GM21528 (cell line): ENCODE results near the gene RAP1A.
"Not testable (repeated sequence)": the region's sequence is repeated elsewhere in the genome, so short reads cannot be mapped to it uniquely, and the experiment has no call there.

Source experiments
- ATAC-seq: cut with Tn5 transposase; IDR thresholded peaks from one replicate; pipeline ENCODE4 v1.9.1; 2021; ENCODE audit warnings: mild to moderate bottlenecking, moderate library complexity; ENCODE audit not compliant: unreplicated experiment, low FRiP score

RAP1A gene

GRCh38 chr1:111660204-111661150, 40.9 kb downstream of the RAP1A start:
- ATAC-seq, result no peak

GRCh38 chr1:111664652-111665051, 45.1 kb downstream of the RAP1A start:
- no peak for ATAC-seq

GRCh38 chr1:111665497-111665896, 45.9 kb downstream of the RAP1A start:
- no peak for ATAC-seq

GRCh38 chr1:111666828-111667227, 47.2 kb downstream of the RAP1A start:
- no peak for ATAC-seq

GRCh38 chr1:111669268-111669667, 49.7 kb downstream of the RAP1A start:
- ATAC-seq, result no peak

GRCh38 chr1:111671852-111672251, 52.3 kb downstream of the RAP1A start:
- no peak for ATAC-seq

GRCh38 chr1:111672331-111672730, 52.7 kb downstream of the RAP1A start:
- no peak for ATAC-seq

GRCh38 chr1:111677604-111678003, 58.0 kb downstream of the RAP1A start:
- no peak for ATAC-seq

GRCh38 chr1:111679541-111679940, 60.0 kb downstream of the RAP1A start:
- no peak for ATAC-seq

- not testable (repeated sequence) for ATAC-seq
Observed at GRCh38 chr1:111680212-111680800, 60.7 kb downstream of the RAP1A start.

- ATAC-seq, result not testable (repeated sequence)
Observed at GRCh38 chr1:111685293-111686153, 65.9 kb downstream of the RAP1A start.

- no peak for ATAC-seq
Observed at GRCh38 chr1:111690306-111690617, 70.7 kb downstream of the RAP1A start.

- no peak for ATAC-seq
Observed at GRCh38 chr1:111691886-111692285, 72.3 kb downstream of the RAP1A start.

- ATAC-seq, result no peak
Observed at GRCh38 chr1:111695801-111696200, 76.2 kb downstream of the RAP1A start.

- no peak for ATAC-seq
Observed at GRCh38 chr1:111696330-111696729, 76.7 kb downstream of the RAP1A start.

GRCh38 chr1:111699268-111699667, 79.7 kb downstream of the RAP1A start:
- no peak for ATAC-seq

- ATAC-seq, result no peak
Observed at GRCh38 chr1:111702504-111703050, 83.0 kb downstream of the RAP1A start.

GRCh38 chr1:111704240-111704639, 84.7 kb downstream of the RAP1A start:
- ATAC-seq, result no peak

GRCh38 chr1:111704776-111705175, 85.2 kb downstream of the RAP1A start:
- ATAC-seq, result no peak

GRCh38 chr1:111705841-111706240, 86.3 kb downstream of the RAP1A start:
- no peak for ATAC-seq

GRCh38 chr1:111706921-111707320, 87.3 kb downstream of the RAP1A start:
- ATAC-seq, result no peak
